Duodenal mucosa (tissue), 2 donors: ENCODE data around the gene ZBTB16.

ENCODE experiments used
- H3K27ac ChIP-seq: one replicate; pipeline ENCODE4 v1.7.0; 2013; ENCODE audit warnings: low read depth, low read length
- H3K27me3 ChIP-seq, 2 donors: one replicate each; pipeline ENCODE4 v1.7.0; 2013; ENCODE audit warnings: low read length in 2 of 2, control low read depth in 1 of 2; ENCODE audit not compliant: insufficient read depth in 2 of 2, control insufficient read depth in 1 of 2
- H3K36me3 ChIP-seq, 2 donors: one replicate each; pipeline ENCODE4 v1.7.0; 2013; ENCODE audit warnings: low read length in 2 of 2, control low read depth in 1 of 2; ENCODE audit not compliant: insufficient read depth in 2 of 2, control insufficient read depth in 1 of 2
- H3K4me1 ChIP-seq, 2 donors: one replicate each; pipeline ENCODE4 v1.7.0; 2013; ENCODE audit warnings: low read length in 2 of 2, control low read depth in 1 of 2; ENCODE audit not compliant: insufficient read depth in 2 of 2, control insufficient read depth in 1 of 2
- H3K4me3 ChIP-seq, 2 donors: one replicate each; pipeline ENCODE4 v1.7.0; 2013; ENCODE audit warnings: low read length in 2 of 2, low read depth in 1 of 2
- H3K9ac ChIP-seq, 2 donors: one replicate each; pipeline ENCODE4 v1.7.0; 2013; ENCODE audit warnings: low read length in 2 of 2, low read depth in 1 of 2
- H3K9me3 ChIP-seq, 2 donors: one replicate each; pipeline ENCODE4 v1.7.0; 2013; ENCODE audit warnings: low read length in 2 of 2, control low read depth in 1 of 2; ENCODE audit not compliant: control insufficient read depth in 1 of 2

The ZBTB16 gene

DNA sequence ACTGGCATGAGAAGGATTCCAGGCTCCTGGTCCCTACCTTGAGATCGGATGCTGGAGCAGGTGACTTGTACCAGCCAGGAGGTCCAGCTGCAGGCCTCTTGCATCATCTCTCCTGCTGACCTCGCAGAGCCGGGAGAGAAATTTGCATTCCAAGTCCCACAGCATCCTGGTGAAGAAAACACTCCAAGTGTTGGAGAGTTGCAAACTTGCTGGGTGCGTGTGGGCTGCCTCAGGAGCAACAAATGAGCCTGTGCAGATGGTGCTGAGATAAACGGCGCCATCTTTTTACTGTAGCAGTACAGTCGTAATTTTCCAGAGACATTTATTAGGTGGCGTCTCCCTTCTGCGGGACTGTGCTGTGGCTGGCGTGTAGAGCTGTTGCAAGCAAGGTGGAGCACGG lies 32.1 kb upstream of the ZBTB16 start:
- H3K9me3 ChIP-seq = no peaks in the 10 kb centered on the region
- H3K27me3 ChIP-seq = peaks cover 0 to 9% of the 10 kb centered on the region in 2 donors
- H3K36me3 ChIP-seq = no peaks in the 10 kb centered on the region
- H3K4me1 ChIP-seq = no peaks in the 10 kb centered on the region
- H3K9ac ChIP-seq = no peak overlapping the region
- no peak overlapping the region for H3K27ac ChIP-seq
- no peak overlapping the region for H3K4me3 ChIP-seq

DNA sequence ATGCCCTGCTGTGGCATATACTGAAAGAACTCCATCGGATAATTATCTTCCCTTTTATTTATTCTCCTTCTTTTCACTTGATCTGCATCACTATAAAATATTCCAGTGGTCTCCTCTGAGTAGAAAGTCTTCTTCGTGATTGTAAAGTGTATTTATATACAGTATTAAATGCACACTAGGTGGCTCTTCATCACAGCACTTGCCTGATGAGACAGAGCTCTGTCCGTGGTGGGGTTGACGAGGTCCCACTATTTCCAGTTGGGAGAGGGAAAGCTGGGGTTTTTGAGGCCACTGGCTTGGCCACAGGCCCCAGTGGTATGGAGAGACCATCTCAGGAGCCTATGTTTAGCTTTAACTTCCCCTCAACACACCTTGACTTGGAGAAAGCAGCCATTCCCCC lies 31.6 kb upstream of the ZBTB16 start:
- H3K27ac ChIP-seq = no peak overlapping the region
- peaks cover 0 to 9% of the 10 kb centered on the region in 2 donors for H3K27me3 ChIP-seq
- no peaks in the 10 kb centered on the region for H3K36me3 ChIP-seq
- H3K9me3 ChIP-seq = no peaks in the 10 kb centered on the region
- no peak overlapping the region for H3K9ac ChIP-seq
- H3K4me1 ChIP-seq = no peaks in the 10 kb centered on the region
- no peak overlapping the region for H3K4me3 ChIP-seq

DNA sequence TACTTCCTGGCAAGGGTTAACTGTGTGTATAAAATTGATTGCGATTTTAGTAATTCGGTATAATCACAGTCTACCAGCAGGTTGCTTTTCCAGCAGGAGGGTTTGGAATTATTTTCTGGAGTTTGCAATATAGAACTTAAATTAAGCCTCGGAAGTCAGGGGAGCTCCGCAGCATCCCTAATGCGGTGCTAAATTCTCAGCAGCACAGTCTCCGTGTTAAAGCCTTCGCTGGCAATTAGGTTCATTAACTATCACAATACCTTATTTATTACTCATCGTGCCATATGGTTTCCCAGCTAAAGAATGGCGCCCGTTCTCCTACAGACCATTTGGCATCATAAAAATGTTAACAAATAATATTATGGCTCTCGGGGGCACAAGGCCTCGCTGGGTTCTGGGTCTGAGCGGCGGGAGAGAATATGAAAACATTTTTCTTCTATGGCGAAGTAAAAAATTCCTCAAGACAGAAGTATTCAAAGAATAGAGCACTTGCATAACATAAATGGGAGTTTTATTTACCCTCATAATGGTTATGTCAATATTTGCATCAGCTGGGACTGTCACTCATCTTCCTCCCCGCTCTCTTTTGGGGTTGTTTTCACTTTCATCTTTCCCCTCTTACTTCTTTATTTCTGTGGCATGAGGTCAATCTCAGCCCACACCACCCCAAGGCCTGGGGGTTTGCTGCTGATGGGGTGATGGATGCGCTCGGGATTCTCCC lies 28.1 kb upstream of the ZBTB16 start:
- H3K4me3 ChIP-seq = no peak overlapping the region
- no peak overlapping the region for H3K9ac ChIP-seq
- peaks cover 3 to 4% of the 10 kb centered on the region in 2 donors for H3K4me1 ChIP-seq
- H3K27me3 ChIP-seq = peaks cover 0 to 9% of the 10 kb centered on the region in 2 donors
- H3K27ac ChIP-seq = no peak overlapping the region
- H3K36me3 ChIP-seq = no peaks in the 10 kb centered on the region
- no peaks in the 10 kb centered on the region for H3K9me3 ChIP-seq

DNA sequence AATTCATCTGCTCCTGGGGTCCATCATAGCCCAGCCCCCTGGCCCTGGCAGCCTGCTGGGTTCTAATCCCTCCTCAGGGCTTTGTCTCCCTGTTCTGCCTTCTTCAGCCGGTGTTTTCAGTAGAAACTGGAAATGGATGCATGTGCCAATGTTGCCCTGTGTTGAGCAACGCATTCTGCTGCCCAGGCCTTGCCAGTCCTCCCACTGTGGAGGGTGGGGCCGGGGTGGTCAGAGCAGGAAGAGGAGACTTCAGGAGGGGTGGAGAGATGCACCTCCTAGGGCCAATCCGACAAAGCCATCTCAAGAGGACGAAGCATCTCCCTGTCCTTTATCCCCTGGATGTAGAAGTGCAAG lies 27.6 kb upstream of the ZBTB16 start:
- Histone ChIP-seq H3K27me3 (peaks cover 0 to 9% of the 10 kb centered on the region in 2 donors), H3K9ac (no peak overlapping the region), H3K4me1 (peaks cover 4 to 7% of the 10 kb centered on the region in 2 donors), H3K9me3 (no peaks in the 10 kb centered on the region), H3K4me3 (no peak overlapping the region), H3K36me3 (no peaks in the 10 kb centered on the region), H3K27ac (no peak overlapping the region)

DNA sequence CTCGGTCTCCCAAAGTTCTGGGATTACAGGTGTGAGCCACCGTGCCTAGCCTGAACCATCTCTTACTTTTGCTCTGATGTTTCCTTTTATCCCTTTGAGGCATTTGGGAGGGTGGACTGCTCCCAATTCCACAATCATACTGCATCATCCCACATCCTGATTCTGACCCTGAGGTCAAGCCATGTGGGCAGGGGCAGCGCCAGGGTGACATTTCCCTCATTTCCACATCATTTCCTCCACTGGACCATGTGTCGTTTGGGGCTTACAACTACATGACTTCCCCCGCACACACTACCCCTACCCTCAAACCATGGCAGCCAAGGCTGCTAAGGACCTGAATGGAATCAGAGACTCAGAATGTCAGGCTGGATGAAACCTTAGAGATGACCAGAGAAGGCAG lies 26.4 kb upstream of the ZBTB16 start:
- no peaks in the 10 kb centered on the region for H3K9me3 ChIP-seq
- no peak overlapping the region for H3K9ac ChIP-seq
- no peak overlapping the region for H3K27ac ChIP-seq
- H3K36me3 ChIP-seq = no peaks in the 10 kb centered on the region
- H3K27me3 ChIP-seq = peaks cover 0 to 9% of the 10 kb centered on the region in 2 donors
- H3K4me1 ChIP-seq = peaks cover 4 to 7% of the 10 kb centered on the region in 2 donors
- no peak overlapping the region for H3K4me3 ChIP-seq

DNA sequence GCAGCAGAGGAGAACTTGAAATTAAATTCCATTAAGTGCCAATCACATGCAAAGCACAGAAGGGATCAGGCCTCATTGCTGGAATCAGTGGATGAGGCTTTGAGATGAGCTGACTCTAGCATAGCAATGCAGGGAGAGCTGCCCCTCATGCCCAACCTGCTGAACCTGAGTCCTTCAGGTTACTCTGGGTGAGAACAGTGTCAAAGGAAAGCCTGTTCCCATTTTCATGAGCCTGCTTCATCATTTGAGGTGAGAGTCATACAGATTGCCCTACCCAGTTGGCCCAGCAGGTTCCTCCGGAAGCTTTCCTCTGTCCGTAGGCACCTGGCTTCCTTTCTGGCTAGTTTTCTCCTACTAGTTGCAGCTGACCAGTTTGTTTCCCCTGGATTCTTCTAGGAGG lies 25.9 kb upstream of the ZBTB16 start:
- Histone ChIP-seq H3K27ac (no peak overlapping the region), H3K4me3 (no peak overlapping the region), H3K4me1 (peaks cover 4 to 7% of the 10 kb centered on the region in 2 donors), H3K27me3 (peaks cover 0 to 5% of the 10 kb centered on the region in 2 donors), H3K9me3 (no peaks in the 10 kb centered on the region), H3K9ac (no peak overlapping the region), H3K36me3 (no peaks in the 10 kb centered on the region)

DNA sequence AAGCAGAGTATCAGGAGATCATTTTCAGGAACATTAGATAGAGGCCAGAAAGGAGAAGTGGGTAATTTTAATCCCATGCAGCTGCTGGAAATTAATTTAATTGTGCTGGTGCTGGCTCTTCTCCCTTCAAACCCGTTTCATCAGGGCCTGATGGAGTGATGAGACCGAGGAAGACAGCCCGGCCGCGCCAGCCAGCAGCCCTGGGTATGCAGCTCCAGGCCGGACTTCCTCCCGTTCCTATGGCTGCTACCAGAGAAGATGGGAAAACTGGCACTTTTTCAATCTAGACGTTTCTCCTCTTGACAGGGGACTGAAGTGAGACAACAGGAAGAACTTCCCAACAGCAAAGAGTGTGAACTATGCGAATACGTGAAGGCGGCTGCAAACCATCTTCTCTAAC lies 24.6 kb upstream of the ZBTB16 start:
- H3K9ac ChIP-seq = no peak overlapping the region
- H3K36me3 ChIP-seq = no peaks in the 10 kb centered on the region
- H3K27me3 ChIP-seq = no peaks in the 10 kb centered on the region
- H3K9me3 ChIP-seq = no peaks in the 10 kb centered on the region
- no peak overlapping the region for H3K27ac ChIP-seq
- peaks cover 4 to 10% of the 10 kb centered on the region in 2 donors for H3K4me1 ChIP-seq
- no peak overlapping the region for H3K4me3 ChIP-seq

DNA sequence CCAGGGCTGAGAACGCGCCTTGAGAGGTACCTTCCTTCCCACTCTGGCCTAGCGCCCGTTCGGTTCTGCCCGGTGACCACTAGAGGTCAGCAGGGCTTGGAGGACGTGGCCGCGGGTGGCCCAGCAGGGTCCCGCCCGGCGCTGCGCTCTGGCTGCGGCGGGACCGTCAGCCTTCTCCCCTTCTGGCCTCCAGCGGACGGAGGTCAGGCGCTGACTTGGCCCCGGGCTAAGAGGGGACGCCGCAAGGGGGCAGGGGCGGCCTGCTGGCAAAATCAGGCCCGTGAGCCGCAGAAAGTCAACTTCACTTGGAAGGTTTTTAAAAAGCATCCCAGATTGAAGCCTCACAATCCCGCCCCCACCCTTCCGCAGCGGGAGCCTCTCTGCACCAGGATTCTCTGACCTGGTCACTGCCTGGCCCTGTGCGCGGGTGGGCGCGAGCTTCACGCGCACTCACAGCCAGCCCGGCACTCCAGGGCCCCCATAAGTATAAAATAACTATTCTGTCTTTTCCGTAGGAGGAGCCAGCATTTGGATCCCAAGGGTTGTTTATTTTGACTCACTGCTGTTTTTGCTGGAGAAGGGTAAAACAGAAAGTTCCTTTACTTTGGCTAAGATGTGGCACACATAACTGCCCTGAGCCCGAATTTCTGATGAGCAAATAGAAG lies 23.2 kb upstream of the ZBTB16 start:
- Histone ChIP-seq H3K27ac (no peak overlapping the region), H3K4me3 (peak overlapping the region; percentile 22 to 56), H3K9ac (no peak overlapping the region), H3K36me3 (no peaks in the 10 kb centered on the region), H3K9me3 (no peaks in the 10 kb centered on the region), H3K27me3 (no peaks in the 10 kb centered on the region), H3K4me1 (peaks cover 8 to 20% of the 10 kb centered on the region in 2 donors)

DNA sequence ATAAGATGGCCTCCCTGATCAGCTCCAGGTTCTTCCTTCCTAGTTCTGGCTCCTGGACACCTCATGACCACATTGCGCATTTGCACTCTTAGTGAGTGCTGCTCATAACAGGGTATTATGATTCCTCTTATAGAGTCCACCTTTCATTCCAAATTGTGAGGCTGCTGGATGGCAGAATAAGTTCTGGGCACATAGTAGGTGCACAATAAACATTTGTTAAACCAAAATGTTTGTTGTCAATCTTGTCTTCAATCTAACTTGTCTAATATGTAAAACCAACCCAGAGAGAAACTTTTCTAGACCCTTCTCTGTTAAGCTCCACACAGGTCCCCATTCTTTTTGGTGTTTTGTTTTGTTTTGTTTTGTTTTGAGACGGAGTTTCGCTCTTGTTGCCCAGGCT lies 22.6 kb upstream of the ZBTB16 start:
- Histone ChIP-seq H3K27ac (no peak overlapping the region), H3K36me3 (no peaks in the 10 kb centered on the region), H3K9ac (no peak overlapping the region), H3K27me3 (no peaks in the 10 kb centered on the region), H3K9me3 (no peaks in the 10 kb centered on the region), H3K4me1 (peaks cover 8 to 21% of the 10 kb centered on the region in 2 donors), H3K4me3 (no peak overlapping the region)

DNA sequence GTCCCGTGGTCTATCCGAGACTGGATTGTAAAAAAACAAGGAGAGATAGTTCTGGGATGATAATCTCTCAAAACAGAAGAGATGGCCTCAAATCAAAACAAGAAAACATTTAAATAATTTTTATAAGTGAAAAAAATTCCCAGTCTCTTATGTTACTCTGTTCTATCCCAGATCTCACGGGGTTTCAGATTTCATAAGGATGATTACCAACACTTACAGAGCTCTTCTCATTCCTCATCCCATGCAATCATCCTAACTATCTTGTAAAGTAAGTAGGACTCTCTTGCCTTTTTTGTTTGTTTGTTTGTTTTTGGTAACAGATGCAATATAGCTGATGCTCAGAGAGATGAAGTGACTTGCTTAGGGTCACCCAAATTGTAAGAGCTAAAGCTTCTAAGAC lies 20.0 kb upstream of the ZBTB16 start:
- H3K4me3 ChIP-seq = no peak overlapping the region
- H3K9ac ChIP-seq = no peak overlapping the region
- no peaks in the 10 kb centered on the region for H3K27me3 ChIP-seq
- peaks cover 12 to 33% of the 10 kb centered on the region in 2 donors for H3K4me1 ChIP-seq
- H3K27ac ChIP-seq = no peak overlapping the region
- no peaks in the 10 kb centered on the region for H3K36me3 ChIP-seq
- no peaks in the 10 kb centered on the region for H3K9me3 ChIP-seq
